Right lobe of liver (tissue), 4 donors: ENCODE measurements around the gene UQCC5.

Experiments
- POLR2A ChIP-seq: fragments of 450-650 bp; IDR thresholded peaks from one replicate; pipeline ENCODE4 v1.6.1; 2017; ENCODE audit warnings: antibody characterized with exemption, mild to moderate bottlenecking
- TF ChIP-seq, protein P1 (sequence below), 4 donors: fragments of 200-600 bp in 3 of 4; fragments of 450-650 bp in 1 of 4; IDR thresholded peaks; one replicate each; pipeline versions ENCODE4 v1.5.1 to v1.8.0; 2016 to 2022; ENCODE audit warnings: antibody characterized with exemption in 4 of 4, mild to moderate bottlenecking in 2 of 4
- donor health status: DM: no; HTN: no; CAD: no.
- donor health status: DM: no; HTN: no; CAD: no.
- donor health status: DM: no; HTN: yes; CAD: no.

DNA sequence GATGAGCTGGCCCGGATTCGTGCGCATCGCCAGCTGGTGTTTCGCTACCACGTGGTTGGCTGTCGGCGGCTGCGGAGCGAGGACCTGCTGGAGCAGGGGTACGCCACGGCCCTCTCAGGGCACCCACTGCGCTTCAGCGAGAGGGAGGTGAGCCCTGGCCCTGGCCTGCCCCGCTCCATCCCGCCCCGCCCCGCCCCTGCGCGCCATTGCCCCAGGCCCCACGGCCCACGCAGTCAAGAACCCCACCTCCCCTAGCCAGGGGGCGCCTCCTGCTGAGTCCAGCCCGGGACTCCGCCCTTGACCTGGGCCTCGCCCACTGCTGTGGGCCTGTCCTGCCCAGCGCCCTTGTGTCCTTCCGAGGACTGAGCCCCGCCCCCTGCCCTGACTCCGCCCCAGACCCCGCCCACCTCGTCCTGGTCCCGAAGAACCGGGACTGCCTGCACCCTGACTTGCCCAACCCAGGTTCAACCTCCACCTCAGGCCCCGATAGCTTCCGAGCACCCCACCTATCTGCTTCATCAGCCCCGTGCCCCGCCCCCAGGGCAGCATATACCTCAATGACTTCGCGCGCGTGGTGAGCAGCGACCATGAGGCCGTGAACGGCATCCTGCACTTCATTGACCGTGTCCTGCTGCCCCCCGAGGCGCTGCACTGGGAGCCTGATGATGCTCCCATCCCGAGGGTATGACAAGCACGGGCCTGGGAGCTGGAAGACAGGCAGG is 17.5 kb upstream of the UQCC5 start:
- TF ChIP-seq, protein P1, sequence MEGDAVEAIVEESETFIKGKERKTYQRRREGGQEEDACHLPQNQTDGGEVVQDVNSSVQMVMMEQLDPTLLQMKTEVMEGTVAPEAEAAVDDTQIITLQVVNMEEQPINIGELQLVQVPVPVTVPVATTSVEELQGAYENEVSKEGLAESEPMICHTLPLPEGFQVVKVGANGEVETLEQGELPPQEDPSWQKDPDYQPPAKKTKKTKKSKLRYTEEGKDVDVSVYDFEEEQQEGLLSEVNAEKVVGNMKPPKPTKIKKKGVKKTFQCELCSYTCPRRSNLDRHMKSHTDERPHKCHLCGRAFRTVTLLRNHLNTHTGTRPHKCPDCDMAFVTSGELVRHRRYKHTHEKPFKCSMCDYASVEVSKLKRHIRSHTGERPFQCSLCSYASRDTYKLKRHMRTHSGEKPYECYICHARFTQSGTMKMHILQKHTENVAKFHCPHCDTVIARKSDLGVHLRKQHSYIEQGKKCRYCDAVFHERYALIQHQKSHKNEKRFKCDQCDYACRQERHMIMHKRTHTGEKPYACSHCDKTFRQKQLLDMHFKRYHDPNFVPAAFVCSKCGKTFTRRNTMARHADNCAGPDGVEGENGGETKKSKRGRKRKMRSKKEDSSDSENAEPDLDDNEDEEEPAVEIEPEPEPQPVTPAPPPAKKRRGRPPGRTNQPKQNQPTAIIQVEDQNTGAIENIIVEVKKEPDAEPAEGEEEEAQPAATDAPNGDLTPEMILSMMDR (IDR thresholded peaks at IDR 0.05) = no peak
- TF ChIP-seq POLR2A = no peak
